ENCODE measurements around the gene SETD4.

- no peak for TF ChIP-seq ZNF703 (CRISPR knock-in tag; IDR thresholded peaks at IDR 0.05; ENCODE audit: borderline replicate concordance)
- no peak for TF ChIP-seq REST (IDR thresholded peaks at IDR 0.05; ENCODE audit: borderline replicate concordance in 1 of 2, low read depth in 1 of 2, low read length in 2 of 2)
- TF ChIP-seq SP1 (IDR thresholded peaks at IDR 0.05): no peak
- no peak for TF ChIP-seq SP1 (CRISPR knock-in tag; IDR thresholded peaks at IDR 0.05)
- TF ChIP-seq STAG1 (CRISPR knock-in tag; IDR thresholded peaks at IDR 0.05): no peak
- TF ChIP-seq TOE1 (CRISPR knock-in tag; IDR thresholded peaks at IDR 0.05): no peak
- no peak for TF ChIP-seq HHEX (CRISPR knock-in tag; IDR thresholded peaks at IDR 0.05)
- TF ChIP-seq, protein P1, sequence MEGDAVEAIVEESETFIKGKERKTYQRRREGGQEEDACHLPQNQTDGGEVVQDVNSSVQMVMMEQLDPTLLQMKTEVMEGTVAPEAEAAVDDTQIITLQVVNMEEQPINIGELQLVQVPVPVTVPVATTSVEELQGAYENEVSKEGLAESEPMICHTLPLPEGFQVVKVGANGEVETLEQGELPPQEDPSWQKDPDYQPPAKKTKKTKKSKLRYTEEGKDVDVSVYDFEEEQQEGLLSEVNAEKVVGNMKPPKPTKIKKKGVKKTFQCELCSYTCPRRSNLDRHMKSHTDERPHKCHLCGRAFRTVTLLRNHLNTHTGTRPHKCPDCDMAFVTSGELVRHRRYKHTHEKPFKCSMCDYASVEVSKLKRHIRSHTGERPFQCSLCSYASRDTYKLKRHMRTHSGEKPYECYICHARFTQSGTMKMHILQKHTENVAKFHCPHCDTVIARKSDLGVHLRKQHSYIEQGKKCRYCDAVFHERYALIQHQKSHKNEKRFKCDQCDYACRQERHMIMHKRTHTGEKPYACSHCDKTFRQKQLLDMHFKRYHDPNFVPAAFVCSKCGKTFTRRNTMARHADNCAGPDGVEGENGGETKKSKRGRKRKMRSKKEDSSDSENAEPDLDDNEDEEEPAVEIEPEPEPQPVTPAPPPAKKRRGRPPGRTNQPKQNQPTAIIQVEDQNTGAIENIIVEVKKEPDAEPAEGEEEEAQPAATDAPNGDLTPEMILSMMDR (CRISPR knock-in tag; IDR thresholded peaks at IDR 0.05): no peak
- no peak for TF ChIP-seq IRF9 (CRISPR knock-in tag; IDR thresholded peaks at IDR 0.05; ENCODE audit: borderline replicate concordance)
- no peak for TF ChIP-seq SOX5 (CRISPR knock-in tag; IDR thresholded peaks at IDR 0.05; ENCODE audit: borderline replicate concordance)
Observed at GRCh38 chr21:36029309-36029708, 31.0 kb downstream of the SETD4 start.

All from HepG2 (cell line).